ENCODE measurements around the gene ODAPH.
"Not testable (repeated sequence)": the region's sequence is repeated elsewhere in the genome, so short reads cannot be mapped to it uniquely, and the experiment has no call there.

ODAPH gene, protein sequence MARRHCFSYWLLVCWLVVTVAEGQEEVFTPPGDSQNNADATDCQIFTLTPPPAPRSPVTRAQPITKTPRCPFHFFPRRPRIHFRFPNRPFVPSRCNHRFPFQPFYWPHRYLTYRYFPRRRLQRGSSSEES

DNA sequence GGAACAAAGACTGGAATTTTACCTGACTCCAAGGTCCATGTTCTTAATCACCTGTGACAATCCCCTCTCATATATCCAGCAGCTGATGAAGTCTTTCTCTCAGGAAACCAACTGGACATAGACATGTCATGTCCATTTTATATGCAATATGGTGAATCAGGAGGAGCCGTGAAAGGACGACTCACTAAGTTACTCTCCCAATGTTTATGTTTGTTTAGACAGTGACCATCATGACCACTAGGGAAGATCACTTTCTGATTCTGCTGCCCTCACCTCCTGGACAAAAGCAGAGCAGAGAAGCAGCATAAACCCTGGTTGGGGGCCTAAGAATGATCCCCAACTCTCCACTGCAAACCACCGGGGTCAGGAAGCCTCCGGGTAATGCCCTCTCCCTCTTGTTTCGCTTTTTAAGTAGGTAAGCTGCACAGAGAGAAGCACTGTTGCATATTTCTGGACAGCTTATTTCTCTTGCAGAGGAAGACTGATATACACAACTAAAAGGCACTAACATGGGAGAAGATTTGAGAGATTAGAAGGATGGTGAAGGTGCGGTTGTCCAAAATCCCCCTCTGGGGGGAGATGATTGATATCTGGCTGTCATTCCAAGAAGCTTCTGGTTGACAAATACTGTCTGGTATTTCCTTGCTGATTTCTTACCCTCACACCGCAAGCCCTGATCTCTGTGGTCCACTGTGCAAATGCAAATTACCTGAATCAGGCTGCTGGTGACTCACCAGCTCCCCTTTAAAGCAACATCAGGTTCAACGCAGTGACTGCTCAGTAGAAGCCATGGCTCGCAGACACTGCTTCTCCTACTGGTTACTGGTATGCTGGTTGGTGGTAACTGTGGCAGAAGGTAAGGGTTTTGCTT is at the start of gene ODAPH:
TSS of gene ODAPH (plus strand) at position 773 of the 871 bp plus-strand sequence. CDS start at position 790, 17 bp downstream.
- no peak for DNase-seq

DNA sequence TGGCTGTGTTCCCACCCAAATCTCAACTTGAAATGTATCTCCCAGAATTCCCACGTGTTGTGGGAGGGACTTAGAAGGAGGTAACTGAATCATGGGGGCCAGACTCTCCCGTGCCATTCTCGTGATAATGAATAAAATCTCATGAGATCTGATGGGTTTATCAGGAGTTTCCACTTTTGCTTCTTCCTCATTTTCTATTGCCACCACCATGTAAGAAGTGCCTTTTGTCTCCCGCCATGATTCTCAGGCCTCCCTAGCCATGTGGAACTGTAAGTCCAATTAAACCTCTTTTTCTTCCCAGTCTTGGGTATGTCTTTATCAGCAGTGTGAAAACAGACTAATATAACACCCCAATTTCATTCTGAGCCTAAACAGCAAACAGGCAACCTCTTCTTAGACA is 46.3 kb upstream of the ODAPH start:
- DNase-seq = not testable (repeated sequence)

DNA sequence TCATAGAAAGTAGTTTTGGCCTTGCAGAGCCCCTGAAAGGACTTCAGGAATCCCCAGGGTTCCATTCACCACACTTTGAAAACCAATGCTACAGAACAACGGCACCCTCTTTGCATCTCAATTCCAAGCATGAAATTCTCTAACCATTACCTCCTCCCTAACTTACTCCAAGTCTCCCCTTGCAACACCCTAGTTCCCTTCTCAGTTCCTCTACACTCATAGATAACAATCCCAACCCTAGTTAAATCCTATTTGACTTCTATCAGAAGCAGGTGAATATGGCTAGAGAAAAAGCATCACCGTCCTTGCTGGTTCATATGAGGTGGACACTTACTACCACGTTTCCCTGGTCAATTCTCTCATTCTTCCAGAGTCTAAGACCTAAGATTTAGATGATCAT is 44.0 kb upstream of the ODAPH start:
- DNase-seq = peak in 2 of 3 donors; percentile 13 to 23

- DNase-seq = peak; percentile 32 to 44 (median 32)
These were observed 43.3 kb upstream of the ODAPH start for GRCh38 chr4:75512386-75513211.

- DNase-seq = no peak
These were observed 42.2 kb upstream of the ODAPH start for GRCh38 chr4:75513526-75514130.

- peak; percentile 97 to 98 (median 98) for DNase-seq
These were observed 41.5 kb upstream of the ODAPH start, which contains the start of the genes RCHY1 and THAP6 for GRCh38 chr4:75514131-75514948. Gene RCHY1 (minus strand): TSS chr4:75514403. CDS start chr4:75514286, 117 bp downstream. Gene THAP6 (plus strand): TSS chr4:75514473. CDS start chr4:75515453, 980 bp downstream.

DNA sequence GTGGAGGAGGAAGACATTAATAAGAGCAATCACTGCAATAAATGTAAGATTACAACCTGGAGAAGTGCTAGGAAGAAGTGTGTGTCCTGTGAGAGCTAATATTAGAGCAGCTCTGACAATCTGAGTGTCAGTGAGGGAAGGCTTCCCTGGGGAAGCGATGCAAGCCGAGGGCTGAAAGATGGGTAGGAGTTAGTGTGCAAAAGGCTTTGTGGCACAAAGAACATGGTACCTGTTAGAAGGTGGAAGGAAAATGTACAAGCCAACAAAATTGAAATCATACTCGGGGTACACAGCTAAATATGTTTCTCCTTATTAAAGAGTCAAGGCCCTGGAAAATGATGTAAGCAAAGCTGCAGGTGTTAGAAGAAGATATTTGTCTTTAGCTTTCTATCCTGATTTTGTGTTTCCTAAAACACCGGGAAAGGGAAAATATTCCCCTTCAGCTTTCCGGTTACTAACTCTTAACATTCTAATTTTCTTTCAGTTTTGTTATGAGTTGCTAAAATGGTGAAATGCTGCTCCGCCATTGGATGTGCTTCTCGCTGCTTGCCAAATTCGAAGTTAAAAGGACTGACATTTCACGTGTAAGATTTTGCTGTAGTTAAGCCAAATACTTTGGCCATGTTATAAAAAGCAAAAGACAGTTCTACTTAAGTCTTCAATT is 40.8 kb upstream of the ODAPH start:
- peak; percentile 23 to 61 (median 36) for DNase-seq

DNA sequence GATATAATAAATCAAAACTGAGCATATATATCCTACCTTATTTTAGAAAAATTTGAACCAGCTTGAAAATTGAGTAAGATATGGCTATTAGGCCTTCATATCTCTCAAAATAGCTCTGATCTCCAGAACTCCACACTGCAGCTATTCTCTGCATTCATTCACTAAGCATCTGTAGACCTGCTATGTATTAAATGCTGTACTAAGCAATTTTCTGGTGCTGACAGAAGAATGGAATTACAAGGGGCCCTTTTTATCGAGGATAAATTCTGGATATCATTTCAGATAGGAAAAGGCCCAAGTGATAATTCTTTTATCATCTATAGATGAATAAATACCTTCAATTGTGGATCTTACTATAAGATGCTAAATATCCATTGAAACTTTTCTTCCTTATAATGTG is 39.7 kb upstream of the ODAPH start:
- no peak for DNase-seq

DNA sequence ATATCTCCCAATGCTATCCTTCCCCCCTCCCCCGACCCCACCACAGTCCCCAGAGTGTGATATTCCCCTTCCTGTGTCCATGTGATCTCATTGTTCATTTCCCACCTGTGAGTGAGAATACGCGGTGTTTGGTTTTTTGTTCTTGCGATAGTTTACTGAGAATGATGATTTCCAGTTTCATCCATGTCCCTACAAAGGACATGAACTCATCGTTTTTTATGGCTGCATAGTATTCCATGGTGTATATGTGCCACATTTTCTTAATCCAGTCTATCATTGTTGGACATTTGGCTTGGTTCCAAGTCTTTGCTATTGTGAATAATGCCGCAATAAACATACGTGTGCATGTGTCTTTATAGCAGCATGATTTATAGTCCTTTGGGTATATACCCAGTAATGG is 36.4 kb upstream of the ODAPH start:
- DNase-seq = not testable (repeated sequence)

- no peak for DNase-seq
These were observed 30.8 kb upstream of the ODAPH start for GRCh38 chr4:75525086-75525485.

- no peak for DNase-seq
These were observed 30.0 kb upstream of the ODAPH start for GRCh38 chr4:75525910-75526309.

DNA sequence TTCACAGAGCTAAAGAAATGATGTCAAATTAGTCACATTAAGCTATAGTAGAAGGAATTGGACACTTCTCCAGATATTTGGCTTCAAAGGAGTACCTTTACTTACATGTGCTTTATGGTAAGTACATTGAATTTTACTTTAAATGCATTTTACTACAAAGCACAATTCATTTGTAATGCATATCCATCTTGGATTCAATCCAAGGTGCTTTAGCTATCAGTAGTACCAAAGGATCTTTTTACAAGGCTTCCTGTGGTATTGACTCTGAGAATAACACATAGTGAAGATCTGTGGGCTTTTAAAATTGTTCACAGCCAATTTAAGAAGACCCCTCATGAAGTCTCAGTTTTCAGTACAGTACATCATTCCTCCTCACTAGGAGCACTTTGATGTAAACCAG is 28.4 kb upstream of the ODAPH start:
- DNase-seq = no peak

GRCh38 chr4:75530556-75531322 is 25.1 kb upstream of the ODAPH start:
- no peak for DNase-seq

DNA sequence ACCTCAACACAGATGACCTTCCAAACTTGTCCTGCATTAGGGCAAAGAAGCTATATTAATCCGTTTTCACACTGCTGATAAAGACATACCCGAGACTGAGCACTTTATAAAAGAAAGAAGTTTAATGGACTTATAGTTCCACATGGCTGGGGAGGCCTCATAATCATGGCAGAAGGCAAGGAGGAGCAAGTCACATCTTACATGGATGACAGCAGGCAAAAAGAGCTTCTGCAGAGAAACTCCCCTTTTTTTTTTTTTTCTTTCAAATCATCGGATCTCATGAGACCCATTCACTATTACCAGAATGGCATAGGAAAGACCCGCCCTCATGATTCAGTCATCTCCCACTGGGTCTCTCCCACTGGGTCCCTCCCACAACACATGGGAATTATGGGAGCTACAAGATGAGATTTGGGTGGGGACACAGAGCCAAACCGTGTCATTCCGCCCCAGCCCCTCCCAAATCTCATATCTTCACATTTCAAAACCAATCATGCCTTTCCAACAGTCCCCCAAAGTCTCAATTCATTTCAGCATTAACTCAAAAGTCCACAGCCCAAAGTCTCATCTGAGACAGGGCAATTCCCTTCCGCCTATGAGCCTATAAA is 24.2 kb upstream of the ODAPH start:
- DNase-seq = not testable (repeated sequence)

DNA sequence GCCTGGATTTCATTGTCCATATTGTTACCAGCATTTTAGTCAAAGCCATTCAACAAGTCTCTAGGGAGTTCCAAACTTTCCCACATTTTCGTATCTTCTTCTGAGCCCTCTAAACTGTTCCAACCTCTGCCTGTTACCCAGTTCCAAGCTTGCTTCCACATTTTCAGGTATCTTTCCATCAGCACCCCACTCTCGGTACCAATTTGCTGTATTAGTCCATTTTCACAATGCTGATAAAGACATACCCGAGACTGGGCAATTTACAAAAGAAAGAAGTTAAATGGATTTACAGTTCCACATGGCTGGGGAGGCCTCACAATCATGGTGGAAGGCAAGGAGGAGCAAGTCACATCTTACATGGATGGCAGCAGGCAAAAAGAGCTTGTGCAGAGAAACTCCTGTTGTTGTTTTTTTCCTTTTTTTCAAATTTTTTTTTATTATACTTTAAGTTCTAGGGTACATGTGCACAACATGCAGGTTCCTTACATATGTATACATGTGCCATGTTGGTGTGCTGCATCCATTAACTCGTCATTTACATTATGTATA is 22.5 kb upstream of the ODAPH start:
- not testable (repeated sequence) for DNase-seq

DNA sequence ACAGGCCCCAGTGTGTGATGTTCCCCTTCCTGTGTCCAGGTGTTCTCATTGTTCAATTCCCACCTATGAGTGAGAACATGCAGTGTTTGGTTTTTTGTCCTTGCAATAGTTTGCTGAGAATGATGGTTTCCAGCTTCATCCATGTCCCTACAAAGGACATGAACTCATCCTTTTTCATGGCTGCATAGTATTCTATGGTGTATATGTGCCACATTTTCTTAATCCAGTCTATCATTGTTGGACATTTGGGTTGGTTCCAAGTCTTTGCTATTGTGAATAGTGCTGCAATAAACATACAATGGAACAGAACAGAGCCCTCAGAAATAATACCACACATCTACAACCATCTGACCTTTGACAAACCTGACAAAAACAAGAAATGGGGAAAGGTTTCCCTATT is 21.9 kb upstream of the ODAPH start:
- not testable (repeated sequence) for DNase-seq

DNA sequence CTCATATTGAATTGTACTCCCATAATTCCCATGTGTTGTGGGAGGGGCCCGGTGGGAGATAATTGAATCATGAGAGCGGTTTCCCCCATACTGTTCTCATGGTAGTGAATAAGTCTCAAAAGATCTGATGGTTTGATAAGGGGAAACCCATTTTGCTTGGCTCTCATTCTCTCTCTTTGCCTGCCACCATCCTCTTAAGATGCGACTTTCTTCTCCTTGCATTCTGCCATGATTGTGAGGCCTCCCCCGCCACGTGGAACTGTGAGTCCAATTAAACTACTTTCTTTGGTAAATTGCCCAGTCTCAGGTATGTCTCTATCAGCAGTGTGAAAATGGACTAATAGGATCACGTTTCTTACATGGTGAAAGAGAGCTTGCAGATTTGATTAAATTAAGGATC is 18.6 kb upstream of the ODAPH start:
- not testable (repeated sequence) for DNase-seq

GRCh38 chr4:75542824-75543223 is 13.0 kb upstream of the ODAPH start:
- DNase-seq = no peak

DNA sequence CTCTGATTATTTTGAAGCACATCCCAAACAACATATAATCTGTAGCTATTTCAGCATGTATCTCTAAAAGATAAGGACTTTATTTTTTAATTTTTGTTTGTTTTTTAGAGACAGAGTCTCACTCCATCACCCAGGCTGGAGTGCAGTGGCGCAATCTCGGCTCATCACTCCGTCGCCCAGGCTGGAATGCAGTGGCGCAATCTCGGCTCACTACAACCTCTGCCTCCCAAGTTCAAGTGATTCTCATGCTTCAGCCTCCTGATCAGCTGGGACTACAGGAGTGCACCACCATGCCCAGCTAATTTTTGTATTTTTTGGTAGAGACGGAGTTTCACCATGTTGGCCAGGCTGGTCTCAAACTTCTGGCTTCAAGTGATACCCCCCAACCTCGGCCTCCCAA is 11.6 kb upstream of the ODAPH start:
- DNase-seq = not testable (repeated sequence)

DNA sequence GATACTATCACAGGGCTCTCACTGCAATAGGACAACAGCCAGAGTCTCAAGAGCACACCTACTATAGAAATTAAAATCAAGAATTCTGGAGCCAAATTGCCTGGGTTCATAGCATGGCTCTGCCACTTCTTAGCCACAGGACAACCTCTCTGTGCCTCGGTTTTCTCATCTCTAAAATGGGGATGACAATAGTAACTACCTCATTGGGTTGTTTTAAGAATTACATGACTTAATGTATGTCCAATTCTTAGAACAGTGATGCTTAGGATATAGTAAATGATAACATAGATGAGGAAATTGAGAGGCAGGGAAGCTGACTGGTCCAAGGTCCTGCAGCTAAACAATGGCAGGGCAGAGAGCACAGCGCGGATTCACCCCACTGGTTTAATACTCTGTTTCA is 11.0 kb upstream of the ODAPH start:
- DNase-seq = no peak
